PFSK-1 (cell line): ENCODE data around the gene HSF2BP.

Source experiments
- FOXP2 ChIP-seq: optimal IDR thresholded peaks from 2 replicates; pipeline ENCODE3; 2011; ENCODE audit warnings: borderline replicate concordance, control low read depth, inconsistent platforms; ENCODE audit not compliant: insufficient read depth; ENCODE audit errors: extremely low read length, extremely low read depth
- POLR2AphosphoS5 ChIP-seq: IDR thresholded peaks from 2 replicates; pipeline ENCODE4 v1.6.1; 2012; ENCODE audit warnings: low read depth, mild to moderate bottlenecking, control low read depth, low read length, moderate library complexity
- SIN3A ChIP-seq: IDR thresholded peaks from 2 replicates; pipeline ENCODE4 v1.6.1; 2012; ENCODE audit warnings: mild to moderate bottlenecking, low read length, moderate library complexity, borderline replicate concordance; ENCODE audit not compliant: insufficient read depth
- TAF1 ChIP-seq: IDR thresholded peaks from 2 replicates; pipeline ENCODE4 v1.6.1; 2012; ENCODE audit warnings: low read length, control low read depth, borderline replicate concordance; ENCODE audit not compliant: insufficient read depth
- TF ChIP-seq, protein P1 (sequence below), 2 experiments: IDR thresholded peaks; 2 replicates each; pipeline versions ENCODE4 v1.6.1 to v1.8.0; 2011 to 2012; ENCODE audit warnings: low read depth in 2 of 2, low read length in 2 of 2, control low read depth in 1 of 2, inconsistent platforms in 1 of 2, mild to moderate bottlenecking in 1 of 2, moderate library complexity in 1 of 2; ENCODE audit not compliant: insufficient read depth in 1 of 2

Gene HSF2BP

DNA sequence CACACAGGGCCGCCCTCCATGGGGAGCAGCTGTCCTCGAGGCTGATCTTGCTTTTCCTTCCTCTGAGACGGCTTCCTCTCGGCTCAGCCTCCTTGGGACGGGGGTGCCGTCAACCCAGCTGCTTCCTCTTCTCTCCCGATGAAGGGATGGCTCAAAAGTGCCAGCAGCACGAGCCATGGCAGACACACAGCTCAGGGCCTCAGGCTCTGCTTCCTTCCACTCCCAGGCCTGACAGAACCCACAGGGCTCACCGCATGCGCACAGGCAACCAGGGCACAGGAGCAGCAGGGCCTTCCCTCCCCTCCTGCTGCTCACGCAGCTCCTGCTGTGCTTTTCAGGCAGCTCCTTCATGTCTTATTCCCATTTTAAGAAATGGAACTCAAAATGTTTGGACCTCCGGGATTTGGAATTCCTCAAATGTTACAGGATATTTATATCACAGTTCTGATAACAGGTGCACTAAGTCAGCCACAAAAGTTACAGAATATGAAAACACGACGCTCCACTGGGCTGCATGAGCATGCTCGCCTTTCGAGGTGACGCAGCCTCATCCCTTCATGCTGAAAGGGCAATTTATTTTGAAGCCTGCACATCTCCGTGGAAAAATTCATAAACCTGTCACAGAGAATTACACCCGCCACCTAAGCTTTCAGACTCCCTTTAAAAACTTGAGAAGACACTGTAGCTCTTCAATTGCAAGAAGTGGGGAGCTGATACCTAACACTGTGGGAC, 84.4 kb downstream of the HSF2BP start:
- TF ChIP-seq TAF1 (no peak), FOXP2 (no peak), POLR2AphosphoS5 (no peak), SIN3A (no peak)
- TF ChIP-seq, protein P1, sequence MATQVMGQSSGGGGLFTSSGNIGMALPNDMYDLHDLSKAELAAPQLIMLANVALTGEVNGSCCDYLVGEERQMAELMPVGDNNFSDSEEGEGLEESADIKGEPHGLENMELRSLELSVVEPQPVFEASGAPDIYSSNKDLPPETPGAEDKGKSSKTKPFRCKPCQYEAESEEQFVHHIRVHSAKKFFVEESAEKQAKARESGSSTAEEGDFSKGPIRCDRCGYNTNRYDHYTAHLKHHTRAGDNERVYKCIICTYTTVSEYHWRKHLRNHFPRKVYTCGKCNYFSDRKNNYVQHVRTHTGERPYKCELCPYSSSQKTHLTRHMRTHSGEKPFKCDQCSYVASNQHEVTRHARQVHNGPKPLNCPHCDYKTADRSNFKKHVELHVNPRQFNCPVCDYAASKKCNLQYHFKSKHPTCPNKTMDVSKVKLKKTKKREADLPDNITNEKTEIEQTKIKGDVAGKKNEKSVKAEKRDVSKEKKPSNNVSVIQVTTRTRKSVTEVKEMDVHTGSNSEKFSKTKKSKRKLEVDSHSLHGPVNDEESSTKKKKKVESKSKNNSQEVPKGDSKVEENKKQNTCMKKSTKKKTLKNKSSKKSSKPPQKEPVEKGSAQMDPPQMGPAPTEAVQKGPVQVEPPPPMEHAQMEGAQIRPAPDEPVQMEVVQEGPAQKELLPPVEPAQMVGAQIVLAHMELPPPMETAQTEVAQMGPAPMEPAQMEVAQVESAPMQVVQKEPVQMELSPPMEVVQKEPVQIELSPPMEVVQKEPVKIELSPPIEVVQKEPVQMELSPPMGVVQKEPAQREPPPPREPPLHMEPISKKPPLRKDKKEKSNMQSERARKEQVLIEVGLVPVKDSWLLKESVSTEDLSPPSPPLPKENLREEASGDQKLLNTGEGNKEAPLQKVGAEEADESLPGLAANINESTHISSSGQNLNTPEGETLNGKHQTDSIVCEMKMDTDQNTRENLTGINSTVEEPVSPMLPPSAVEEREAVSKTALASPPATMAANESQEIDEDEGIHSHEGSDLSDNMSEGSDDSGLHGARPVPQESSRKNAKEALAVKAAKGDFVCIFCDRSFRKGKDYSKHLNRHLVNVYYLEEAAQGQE (IDR thresholded peaks at IDR 0.05; ENCODE audit: insufficient read depth in 1 of 2, low read depth in 2 of 2, low read length in 2 of 2): no peak

DNA sequence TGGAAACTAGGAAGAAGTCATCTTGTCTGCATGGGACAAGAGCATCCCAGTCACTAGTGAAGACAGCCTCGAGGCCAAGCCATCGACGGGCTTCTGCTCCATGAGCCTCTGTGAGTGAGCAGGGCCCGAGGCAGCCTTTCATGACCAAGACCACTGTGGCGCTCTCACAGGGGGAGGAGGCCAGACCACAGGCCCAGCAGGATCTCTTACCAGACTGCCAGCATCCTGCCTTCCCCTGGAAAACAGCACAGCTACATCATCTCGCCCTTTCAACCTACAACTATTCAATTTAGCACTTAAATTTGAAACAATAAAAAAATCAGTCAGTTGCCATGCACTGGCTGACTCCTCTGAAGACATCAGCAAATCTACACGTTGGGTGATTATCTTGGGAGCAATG, 85.4 kb downstream of the HSF2BP start:
- TF ChIP-seq TAF1 (no peak), POLR2AphosphoS5 (no peak), FOXP2 (no peak), SIN3A (no peak)
- TF ChIP-seq, protein P1 (IDR thresholded peaks at IDR 0.05; ENCODE audit: insufficient read depth in 1 of 2, low read depth in 2 of 2, low read length in 2 of 2): no peak

DNA sequence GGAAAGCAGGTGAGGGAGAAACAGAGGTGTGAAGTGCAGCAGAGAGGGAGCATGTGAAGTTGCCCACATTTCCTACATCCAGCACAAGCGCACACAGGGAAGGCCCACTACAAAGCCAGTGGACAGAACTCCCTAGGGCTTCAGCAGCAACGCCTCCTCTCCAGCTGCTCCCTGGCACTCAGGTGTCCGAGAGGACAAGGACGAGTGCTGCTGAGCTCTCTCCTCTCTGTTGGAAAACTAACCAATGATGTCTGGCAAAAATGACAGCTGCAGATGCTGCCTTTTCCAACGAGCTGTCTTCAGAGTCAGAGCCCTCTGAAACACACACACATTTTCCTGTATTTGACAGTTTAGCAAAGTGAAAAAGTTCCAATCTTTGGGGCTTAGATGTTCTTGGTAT, 86.8 kb downstream of the HSF2BP start:
- TF ChIP-seq FOXP2: no peak
- TF ChIP-seq TAF1: no peak
- TF ChIP-seq, protein P1 (IDR thresholded peaks at IDR 0.05; ENCODE audit: insufficient read depth in 1 of 2, low read depth in 2 of 2, low read length in 2 of 2): no peak
- no peak for TF ChIP-seq POLR2AphosphoS5
- TF ChIP-seq SIN3A: no peak

DNA sequence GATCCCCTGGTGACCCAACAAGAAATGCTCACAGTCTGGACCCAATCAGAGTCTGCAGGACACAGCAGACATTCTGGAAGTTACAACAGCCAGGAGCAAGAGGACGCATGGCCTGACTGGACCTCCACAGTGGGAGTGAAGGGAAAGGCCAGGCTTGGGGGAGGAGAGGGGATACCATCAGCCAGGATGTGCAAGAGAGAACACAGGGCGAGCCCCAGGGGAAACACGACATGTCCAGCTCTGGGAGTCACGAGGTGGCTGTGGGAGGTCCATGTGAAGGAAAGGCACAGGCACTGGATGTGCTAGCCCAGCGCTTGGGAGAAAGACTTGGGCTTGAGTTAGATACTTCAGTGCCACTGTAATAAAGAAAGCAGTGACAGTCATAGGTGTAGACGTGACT, 87.3 kb downstream of the HSF2BP start:
- no peak for TF ChIP-seq POLR2AphosphoS5
- TF ChIP-seq SIN3A: no peak
- TF ChIP-seq TAF1: no peak
- TF ChIP-seq, protein P1 (IDR thresholded peaks at IDR 0.05; ENCODE audit: insufficient read depth in 1 of 2, low read depth in 2 of 2, low read length in 2 of 2): no peak
- no peak for TF ChIP-seq FOXP2
